Esophagus muscularis mucosa (tissue), 3 donors: ENCODE results near the gene HSPA4.
"Not testable (repeated sequence)": the region's sequence is repeated elsewhere in the genome, so short reads cannot be mapped to it uniquely, and the experiment has no call there.

Experiments used
- POLR2AphosphoS5 ChIP-seq, 2 donors: sonication (generic); formaldehyde crosslinking; IDR thresholded peaks; one replicate each; pipeline ENCODE4 v1.6.1; 2017; ENCODE audit warnings: antibody characterized with exemption in 2 of 2
- TF ChIP-seq, protein P1 (sequence below), 3 experiments: fragments of 200-600 bp in 2 of 3; fragments of 450-650 bp in 1 of 3; sonication (generic) in 2 of 3; IDR thresholded peaks; one replicate each; pipeline ENCODE4 v1.5.1; 2017 to 2019; ENCODE audit warnings: antibody characterized with exemption in 3 of 3, mild to moderate bottlenecking in 2 of 3, moderate library complexity in 1 of 3

DNA sequence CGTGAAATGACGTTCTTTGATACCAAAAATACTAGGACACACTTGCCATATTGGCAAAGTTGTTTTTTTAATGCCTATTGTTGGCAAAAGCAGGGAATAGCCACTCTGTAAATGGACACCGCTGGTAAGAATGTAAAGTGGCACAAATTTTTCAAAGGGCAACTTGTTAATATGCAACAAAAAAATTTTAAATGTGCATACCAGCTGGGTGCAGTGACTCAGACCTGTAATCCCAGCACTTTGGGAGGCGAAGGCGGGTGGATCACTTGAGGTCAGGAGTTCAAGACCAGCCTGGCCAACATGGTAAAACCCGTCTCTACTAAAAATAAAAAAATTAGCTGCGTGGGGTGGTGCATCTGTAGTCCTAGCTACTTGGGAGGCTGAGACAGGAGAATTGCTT is 32.3 kb upstream of the HSPA4 start:
- TF ChIP-seq, protein P1, sequence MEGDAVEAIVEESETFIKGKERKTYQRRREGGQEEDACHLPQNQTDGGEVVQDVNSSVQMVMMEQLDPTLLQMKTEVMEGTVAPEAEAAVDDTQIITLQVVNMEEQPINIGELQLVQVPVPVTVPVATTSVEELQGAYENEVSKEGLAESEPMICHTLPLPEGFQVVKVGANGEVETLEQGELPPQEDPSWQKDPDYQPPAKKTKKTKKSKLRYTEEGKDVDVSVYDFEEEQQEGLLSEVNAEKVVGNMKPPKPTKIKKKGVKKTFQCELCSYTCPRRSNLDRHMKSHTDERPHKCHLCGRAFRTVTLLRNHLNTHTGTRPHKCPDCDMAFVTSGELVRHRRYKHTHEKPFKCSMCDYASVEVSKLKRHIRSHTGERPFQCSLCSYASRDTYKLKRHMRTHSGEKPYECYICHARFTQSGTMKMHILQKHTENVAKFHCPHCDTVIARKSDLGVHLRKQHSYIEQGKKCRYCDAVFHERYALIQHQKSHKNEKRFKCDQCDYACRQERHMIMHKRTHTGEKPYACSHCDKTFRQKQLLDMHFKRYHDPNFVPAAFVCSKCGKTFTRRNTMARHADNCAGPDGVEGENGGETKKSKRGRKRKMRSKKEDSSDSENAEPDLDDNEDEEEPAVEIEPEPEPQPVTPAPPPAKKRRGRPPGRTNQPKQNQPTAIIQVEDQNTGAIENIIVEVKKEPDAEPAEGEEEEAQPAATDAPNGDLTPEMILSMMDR (IDR thresholded peaks at IDR 0.05), result not testable (repeated sequence)
- TF ChIP-seq POLR2AphosphoS5 (IDR thresholded peaks at IDR 0.05), result not testable (repeated sequence)
